Suprapubic skin (tissue), 4 donors: ENCODE results near the gene CEP78.

Experiments used
- CTCF ChIP-seq, 2 donors: fragments of 200-600 bp in 1 of 2; fragments of 450-650 bp in 1 of 2; sonication (generic) in 1 of 2; IDR thresholded peaks; one replicate each; pipeline ENCODE4 v1.5.1; 2016 to 2019; ENCODE audit warnings: antibody characterized with exemption in 2 of 2, mild to moderate bottlenecking in 1 of 2, moderate library complexity in 1 of 2
- EP300 ChIP-seq: sonication (generic); formaldehyde crosslinking; IDR thresholded peaks from one replicate; pipeline ENCODE4 v1.6.1; 2017; ENCODE audit warnings: antibody characterized with exemption
- POLR2A ChIP-seq, 2 donors: fragments of 450-650 bp; IDR thresholded peaks; one replicate each; pipeline ENCODE4 v1.6.1; 2017; ENCODE audit warnings: antibody characterized with exemption in 2 of 2, mild to moderate bottlenecking in 2 of 2, moderate library complexity in 2 of 2
- POLR2AphosphoS5 ChIP-seq, 3 donors: sonication (generic); formaldehyde crosslinking; IDR thresholded peaks; one replicate each; pipeline ENCODE4 v1.6.1; 2017; ENCODE audit warnings: antibody characterized with exemption in 3 of 3

- TF ChIP-seq CTCF (IDR thresholded peaks at IDR 0.05) (no peak), POLR2A (IDR thresholded peaks at IDR 0.05) (no peak), POLR2AphosphoS5 (IDR thresholded peaks at IDR 0.05) (no peak), EP300 (no peak)
Measured at GRCh38 chr9:78296201-78296892, 60.5 kb downstream of the CEP78 start.
